Heart left ventricle (tissue), 13 donors: ENCODE data around the gene NELFCD.

Experiments
- CTCF ChIP-seq, 12 donors: fragments of 200-600 bp; sonication (generic) in 4 of 12; IDR thresholded peaks; one replicate each; pipeline versions ENCODE4 v1.5.0 to v1.8.0; 2018 to 2022; ENCODE audit warnings: antibody characterized with exemption in 12 of 12, mild to moderate bottlenecking in 5 of 12
- POLR2A ChIP-seq, 2 donors: fragments of 450-650 bp; IDR thresholded peaks; one replicate each; pipeline ENCODE4 v1.6.1; 2017; ENCODE audit warnings: antibody characterized with exemption in 2 of 2, mild to moderate bottlenecking in 2 of 2, moderate library complexity in 2 of 2
- donor health status: ischemic (EF 13 %, LVEDD 7.1; RV severe dilation, severe dysfunction).
- donor health status: DM: no; HTN: yes; CAD: no.
- donor health status: DM: no; HTN: no; CAD: no.
- donor health status: ischemic (EF 25% LVEDD 6.9; RV normal size, moderate dysfunction).
- donor health status: ischemic (EF 25% LVEDD 5.7; RV mildly dilated, moderate dysfunction).
- donor health status: ischemic (EF 35%, LVEDD 5.7; RV mildly dilated, moderate dysfunction).
- donor health status: nonischemic (EF 11% LVEDD 7.7; RV severe dilation, severe dysfunction).
- donor health status: DM: yes; HTN: yes; CAD: no.
- donor health status: PGD.
- donor health status: ischemic (EF 29% LVEDD 5.4; RV normal size, mild dysfunction).
- donor health status: nonischemic (EF 23%, LVEDD 6.1; RV moderate dilation, normal function).

- TF ChIP-seq POLR2A (IDR thresholded peaks at IDR 0.05) (no peak), CTCF (IDR thresholded peaks at IDR 0.05) (no peak)
Measured at GRCh38 chr20:58994390-58995159, 13.5 kb downstream of the NELFCD start.
